K562 (cell line): Measurements from ENCODE around the gene PKIB. TPM values are rescaled to one million over a fixed set of nuclear protein-coding genes. Genes with fewer than 3 reads are reported as not detected.

ENCODE experiments used
- ATF1 ChIP-seq, 2 experiments: fragments of 450-650 bp in 1 of 2; IDR thresholded peaks; 2 replicates each; pipeline ENCODE4 v1.6.1; 2016; ENCODE audit warnings: missing compliant biosample characterization in 1 of 2, missing genetic modification characterization in 1 of 2
- BCLAF1 ChIP-seq, 2 experiments: fragments of 450-650 bp in 1 of 2; IDR thresholded peaks; 2 replicates each; pipeline ENCODE4 v1.6.1; 2011 to 2017; ENCODE audit warnings: low read depth in 2 of 2, antibody characterized with exemption in 1 of 2, borderline replicate concordance in 1 of 2, low read length in 1 of 2, mild to moderate bottlenecking in 1 of 2, mixed read lengths in 1 of 2; ENCODE audit not compliant: control insufficient read depth in 1 of 2
- BDP1 ChIP-seq: IDR thresholded peaks from 3 replicates; pipeline ENCODE4 v1.6.1; 2011; ENCODE audit not compliant: insufficient read length, insufficient read depth
- BHLHE40 ChIP-seq: IDR thresholded peaks from 2 replicates; pipeline ENCODE4 v1.6.1; 2011; ENCODE audit warnings: low read length, improper control_type of control experiment
- E2F6 ChIP-seq, 2 experiments: IDR thresholded peaks; 2 replicates each; pipeline ENCODE4 v1.6.1; 2011; ENCODE audit warnings: borderline replicate concordance in 1 of 2, control low read depth in 1 of 2, low read depth in 1 of 2, low read length in 1 of 2, mild to moderate bottlenecking in 1 of 2, mixed read lengths in 1 of 2, moderate library complexity in 1 of 2; ENCODE audit not compliant: insufficient read depth in 1 of 2, insufficient read length in 1 of 2, poor library complexity in 1 of 2, severe bottlenecking in 1 of 2; ENCODE audit errors: extremely low read depth in 1 of 2
- HIVEP1 ChIP-seq: fragments of 250-450 bp; sonication (Bioruptor Pico); IDR thresholded peaks from 2 replicates; pipeline ENCODE4 v1.4.0; 2020; ENCODE audit warnings: mild to moderate bottlenecking
- MAZ ChIP-seq, 2 experiments: fragments of 450-650 bp in 1 of 2; sonication (generic) in 1 of 2; formaldehyde crosslinking; IDR thresholded peaks in 1 of 2; conservative IDR thresholded peaks in 1 of 2; 2 replicates each; pipeline versions ENCODE4 v1.4.0 to v1.5.0; 2020; ENCODE audit warnings: mild to moderate bottlenecking in 1 of 2, missing genetic modification reagents in 1 of 2
- NFIX ChIP-seq: fragments of 250-450 bp; sonication (Bioruptor Pico); IDR thresholded peaks from 2 replicates; pipeline ENCODE4 v1.4.0; 2020; ENCODE audit warnings: low read depth, mild to moderate bottlenecking, moderate library complexity
- RAD21 ChIP-seq, 2 experiments: fragments of 250-450 bp in 1 of 2; fragments of 450-650 bp in 1 of 2; sonication (Bioruptor Pico) in 1 of 2; formaldehyde crosslinking in 1 of 2; IDR thresholded peaks in 1 of 2; conservative IDR thresholded peaks in 1 of 2; 2 replicates each; pipeline versions ENCODE4 v1.4.0 to v1.8.0; 2020 to 2022; ENCODE audit warnings: mild to moderate bottlenecking in 2 of 2, moderate library complexity in 1 of 2
- RB1 ChIP-seq: fragments of 450-650 bp; IDR thresholded peaks from 2 replicates; pipeline ENCODE4 v1.6.1; 2017; ENCODE audit warnings: low read depth, mild to moderate bottlenecking
- RBFOX2 ChIP-seq: fragments of 200-400 bp; formaldehyde crosslinking; IDR thresholded peaks from 2 replicates; pipeline ENCODE4 v1.6.1; 2017; ENCODE audit warnings: low read depth, mild to moderate bottlenecking, low read length, moderate library complexity
- SRSF3 ChIP-seq: fragments of 200-400 bp; formaldehyde crosslinking; IDR thresholded peaks from 2 replicates; pipeline ENCODE4 v1.6.1; 2016; ENCODE audit warnings: mild to moderate bottlenecking, low read length, moderate library complexity; ENCODE audit not compliant: insufficient read depth
- TCF15 ChIP-seq: fragments of 250-450 bp; sonication (Bioruptor Pico); IDR thresholded peaks from 2 replicates; pipeline ENCODE4 v1.8.0; 2022; ENCODE audit warnings: moderate library complexity, mild to moderate bottlenecking, inconsistent platforms
- ZNF561 ChIP-seq: fragments of 450-650 bp; formaldehyde crosslinking; conservative IDR thresholded peaks from 2 replicates; pipeline ENCODE4 v1.4.0; 2020; ENCODE audit warnings: mild to moderate bottlenecking, moderate library complexity
- polyA plus RNA-seq, 8 experiments: library from polyadenylated mRNA; depleted of rRNA in 4 of 8; stranded (reverse) in 5 of 8; unstranded in 3 of 8; fragments of >200 nt; fragmentation: Nextera tagmentation in 2 of 8; fragmentation: Illumina TruSeq in 1 of 8; extraction: Ambion mirVana in 2 of 8; extraction: Trizol in 1 of 8; gene quantifications; 2 replicates each; pipeline versions ENCODE4 v1.2.1 to v1.2.3, GENCODE V29; 2011 to 2014; ENCODE audit warnings: inconsistent platforms in 1 of 8, missing spikeins in 1 of 8
- total RNA-seq, 7 experiments: library from RNA; depleted of rRNA in 6 of 7; stranded (reverse); fragments of >200 nt in 6 of 7; fragmentation: Illumina TruSeq in 2 of 7; extraction: Trizol in 2 of 7; gene quantifications; 2 replicates each; pipeline versions ENCODE4 v1.2.1 to v1.2.3, GENCODE V29; 2011 to 2021; ENCODE audit warnings: low replicate concordance in 1 of 7

PKIB gene
- total and polyA plus RNA-seq, 9 of the 15 experiments (the other 6 are each of a cell fraction or from before 2014, with no cell fraction given), result 14.8 to 37.5 (median 27.4) TPM

DNA sequence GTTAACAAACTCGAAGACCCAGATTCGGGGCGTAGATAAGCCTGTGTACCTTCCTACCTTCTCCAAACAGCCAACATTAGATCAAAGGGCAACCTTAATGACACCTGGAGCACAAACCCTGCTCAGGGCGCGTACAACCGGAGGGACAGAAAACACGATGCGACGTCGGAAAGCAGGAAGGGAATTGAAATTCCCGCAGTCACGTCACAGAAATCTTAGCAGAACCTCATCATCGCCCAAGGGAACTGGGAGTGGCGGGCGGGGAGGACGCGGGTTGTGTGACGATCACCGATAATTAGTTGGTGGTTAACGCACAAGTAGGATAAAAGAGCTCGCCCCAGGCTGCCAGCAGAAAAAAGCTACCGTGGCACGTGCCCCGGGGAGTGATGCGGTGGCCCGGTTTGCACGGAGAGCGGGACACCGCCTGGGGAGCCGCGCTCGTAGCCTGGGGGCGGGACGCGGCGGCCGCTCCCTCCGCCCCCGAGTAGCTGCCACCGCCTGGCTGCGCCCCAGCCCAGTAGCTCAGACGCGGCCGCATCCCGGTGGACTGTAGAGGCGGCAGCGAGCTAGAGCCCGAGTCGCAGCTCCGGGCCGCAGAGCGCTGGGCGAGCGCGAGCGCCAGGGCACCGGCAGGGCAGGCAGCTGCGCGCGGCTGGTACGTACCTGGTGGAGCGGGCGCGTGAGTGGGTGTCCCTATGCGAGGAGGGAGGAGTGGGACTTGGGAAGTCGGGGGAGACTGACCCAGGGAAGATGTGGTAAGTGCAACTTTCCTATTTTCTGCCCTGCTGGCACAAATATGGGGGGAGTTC is at the start of gene PKIB (continued):
- TF ChIP-seq E2F6 (IDR thresholded peaks at IDR 0.05; ENCODE audit: borderline replicate concordance in 1 of 2, extremely low read depth in 1 of 2, insufficient read depth in 1 of 2, insufficient read length in 1 of 2, low read depth in 1 of 2, low read length in 1 of 2, poor library complexity in 1 of 2, severe bottlenecking in 1 of 2), result peak in 1 of 2 experiments; percentile 64
- TF ChIP-seq RB1, result peak; percentile 45; the same call in 1 of the 2 replicates
- TF ChIP-seq TCF15 (CRISPR knock-in tag), result no peak
- no peak for TF ChIP-seq NFIX
- no peak for TF ChIP-seq ATF1 (CRISPR knock-in tag; IDR thresholded peaks at IDR 0.05)
- peak; percentile 16; the same call in 1 of the 2 replicates for TF ChIP-seq ATF1 (tag; IDR thresholded peaks at IDR 0.05)
- TF ChIP-seq ZNF561, result no peak
- TF ChIP-seq BDP1, result no peak
- TF ChIP-seq MAZ (CRISPR knock-in tag; conservative IDR thresholded peaks at IDR 0.05 in 1 of 2, IDR thresholded peaks at IDR 0.05 in 1 of 2), result peak in 1 of 2 experiments; percentile 57; a peak in 1 of 4 replicates
- TF ChIP-seq RAD21 (CRISPR knock-in tag; conservative IDR thresholded peaks at IDR 0.05 in 1 of 2, IDR thresholded peaks at IDR 0.05 in 1 of 2), result 0 out of 4 replicates have a peak, but pooled peaks of 1 of the 2 experiments have one; percentile 11
- 0 out of 2 replicates have a peak, but pooled peaks have one; percentile 17 for TF ChIP-seq RBFOX2
- no peak for TF ChIP-seq HIVEP1 (CRISPR knock-in tag)
- peak; percentile 57 for TF ChIP-seq BHLHE40
- TF ChIP-seq BCLAF1 (IDR thresholded peaks at IDR 0.05; ENCODE audit: borderline replicate concordance in 1 of 2, control insufficient read depth in 1 of 2, low read depth in 2 of 2, low read length in 1 of 2), result no peak
- TF ChIP-seq SRSF3, result no peak
